H1 (cell line): ENCODE results near the gene PSME3. TPM values are rescaled to one million over a fixed set of nuclear protein-coding genes. Genes with fewer than 3 reads are reported as not detected.

ENCODE experiments used
- BACH1 ChIP-seq: IDR thresholded peaks from 2 replicates; pipeline ENCODE4 v1.6.1; 2012; ENCODE audit warnings: low read length, improper control_type of control experiment
- BCL11A ChIP-seq, 2 experiments: IDR thresholded peaks; one replicate each; pipeline ENCODE4 v1.6.1; 2011; ENCODE audit warnings: low read depth in 2 of 2, low read length in 2 of 2, mild to moderate bottlenecking in 2 of 2
- HDAC2 ChIP-seq, 2 experiments: fragments of 300-600 bp in 1 of 2; sonication (generic) in 1 of 2; IDR thresholded peaks; 2 replicates each; pipeline ENCODE4 v1.6.1; 2011 to 2012; ENCODE audit warnings: low read depth in 2 of 2, low read length in 2 of 2, mild to moderate bottlenecking in 2 of 2, moderate library complexity in 2 of 2, borderline replicate concordance in 1 of 2, inconsistent platforms in 1 of 2
- polyA plus RNA-seq, 7 experiments: library from polyadenylated mRNA; depleted of rRNA in 3 of 7; stranded (reverse) in 5 of 7; unstranded in 2 of 7; fragments of >200 nt in 5 of 7; fragments of 200-250 nt in 2 of 7; gene quantifications; 1 replicate in 5 of 7; 2 replicates in 1 of 7; 4 replicates in 1 of 7; pipeline versions ENCODE4 v1.2.1 to v1.2.3, GENCODE V29; 2011 to 2013; ENCODE audit warnings: missing spikeins in 2 of 7, mixed read lengths in 2 of 7
- total RNA-seq: library from RNA; stranded (reverse); fragmentation: NEBNext Ultra II Directional; extraction: Animal tissue kit (Norgen Biotek cat#: 25700); gene quantifications from 2 replicates; pipeline ENCODE4 v1.2.1, GENCODE V29; 2021

PSME3 gene
- total and polyA plus RNA-seq, 2 of the 8 experiments (the other 6 are each of a cell fraction or from before 2014, with no cell fraction given): 149 to 224 TPM

GRCh38 chr17:42845556-42845917 is 12.3 kb downstream of the PSME3 start (continued):
- TF ChIP-seq HDAC2 (IDR thresholded peaks at IDR 0.05; ENCODE audit: borderline replicate concordance in 1 of 2, low read depth in 2 of 2, low read length in 2 of 2): no peak
- no peak for TF ChIP-seq BACH1
- no peak for TF ChIP-seq BCL11A (IDR thresholded peaks at IDR 0.05; ENCODE audit: low read depth in 2 of 2, low read length in 2 of 2)
